H9 (cell line): ENCODE results near the gene HELQ. TPM values are rescaled to one million over a fixed set of nuclear protein-coding genes. Genes with fewer than 3 reads are reported as not detected.
A peak's percentile ranks its signal among the peaks of the same experiment; 100 is the strongest.

Source experiments
- DNase-seq: peaks from one replicate; pipeline ENCODE4 v3.0.0-alpha.2; 2017
- H2AFZ ChIP-seq: one replicate; pipeline ENCODE4 v1.6.1; 2013; ENCODE audit warnings: mild to moderate bottlenecking, low read length, control low read depth, moderate library complexity
- H2AK5ac ChIP-seq: 2 replicates; pipeline ENCODE4 v1.6.1; 2013; ENCODE audit warnings: low read length, control low read depth, mixed read lengths; ENCODE audit not compliant: insufficient read length
- H2BK120ac ChIP-seq: one replicate; pipeline ENCODE4 v1.6.1; 2013; ENCODE audit warnings: low read depth, mild to moderate bottlenecking, low read length, control low read depth, inconsistent platforms; ENCODE audit not compliant: poor library complexity, severe bottlenecking
- H2BK12ac ChIP-seq: 2 replicates; pipeline ENCODE4 v1.6.1; 2013; ENCODE audit warnings: low read length, control low read depth, mixed read lengths, low read depth; ENCODE audit not compliant: insufficient read length
- H2BK15ac ChIP-seq: 2 replicates; pipeline ENCODE4 v1.6.1; 2013; ENCODE audit warnings: low read depth, low read length, control low read depth
- H2BK20ac ChIP-seq: one replicate; pipeline ENCODE4 v1.6.1; 2013; ENCODE audit warnings: low read depth, mild to moderate bottlenecking, low read length, control low read depth, inconsistent platforms; ENCODE audit not compliant: poor library complexity, severe bottlenecking
- H2BK5ac ChIP-seq: 2 replicates; pipeline ENCODE4 v1.6.1; 2013; ENCODE audit warnings: low read length, control low read depth, mixed read lengths; ENCODE audit not compliant: insufficient read length
- H3K14ac ChIP-seq: 2 replicates; pipeline ENCODE4 v1.6.1; 2013; ENCODE audit warnings: low read length, control low read depth; ENCODE audit not compliant: insufficient read depth
- H3K18ac ChIP-seq: 2 replicates; pipeline ENCODE4 v1.6.1; 2013; ENCODE audit warnings: low read depth, mild to moderate bottlenecking, mixed read lengths, low read length, control low read depth; ENCODE audit not compliant: insufficient read length
- H3K23ac ChIP-seq: 2 replicates; pipeline ENCODE4 v1.6.1; 2013; ENCODE audit warnings: low read length, control low read depth, mixed read lengths, low read depth; ENCODE audit not compliant: insufficient read length
- H3K23me2 ChIP-seq: 2 replicates; pipeline ENCODE4 v1.6.1; 2013; ENCODE audit warnings: low read depth, mild to moderate bottlenecking, mixed read lengths, low read length, control low read depth; ENCODE audit not compliant: insufficient read length, poor library complexity, severe bottlenecking
- H3K27ac ChIP-seq: 2 replicates; pipeline ENCODE4 v1.5.1; 2013; ENCODE audit warnings: low read length, control low read depth, mixed read lengths, low read depth; ENCODE audit not compliant: insufficient read length
- H3K27me3 ChIP-seq: 2 replicates; pipeline ENCODE4 v1.6.1; 2013; ENCODE audit warnings: low read length, control low read depth, inconsistent platforms; ENCODE audit not compliant: insufficient read depth
- H3K4ac ChIP-seq: 2 replicates; pipeline ENCODE4 v1.6.1; 2013; ENCODE audit warnings: low read depth, mild to moderate bottlenecking, control low read depth, inconsistent platforms, low read length, moderate library complexity
- H3K4me1 ChIP-seq: 2 replicates; pipeline ENCODE4 v1.6.1; 2013; ENCODE audit warnings: low read length, control low read depth, inconsistent platforms; ENCODE audit not compliant: insufficient read depth
- H3K4me2 ChIP-seq: 2 replicates; pipeline ENCODE4 v1.6.1; 2013; ENCODE audit warnings: low read length, control low read depth, mixed read lengths; ENCODE audit not compliant: insufficient read length, insufficient read depth
- H3K56ac ChIP-seq: 2 replicates; pipeline ENCODE4 v1.6.1; 2013; ENCODE audit warnings: low read depth, mild to moderate bottlenecking, mixed read lengths, low read length, control low read depth; ENCODE audit not compliant: insufficient read length
- H3K79me1 ChIP-seq: 2 replicates; pipeline ENCODE4 v1.6.1; 2013; ENCODE audit warnings: low read depth, mild to moderate bottlenecking, moderate library complexity, low read length, control low read depth, inconsistent platforms; ENCODE audit not compliant: insufficient read depth, poor library complexity, severe bottlenecking
- H3K79me2 ChIP-seq: 2 replicates; pipeline ENCODE4 v1.6.1; 2013; ENCODE audit warnings: low read length, control low read depth, inconsistent platforms; ENCODE audit not compliant: insufficient read depth
- H3K9ac ChIP-seq: 2 replicates; pipeline ENCODE4 v1.6.1; 2013; ENCODE audit warnings: low read length, control low read depth, mixed read lengths; ENCODE audit not compliant: insufficient read length; ENCODE audit errors: extremely low read depth
- H3K9me3 ChIP-seq: one replicate; pipeline ENCODE4 v1.6.1; 2013; ENCODE audit warnings: low read depth, low read length, inconsistent platforms; ENCODE audit not compliant: control insufficient read depth
- H3T11ph ChIP-seq: one replicate; pipeline ENCODE4 v1.6.1; 2013; ENCODE audit warnings: mild to moderate bottlenecking, low read length, control low read depth, inconsistent platforms
- H4K20me1 ChIP-seq: one replicate; pipeline ENCODE4 v1.6.1; 2013; ENCODE audit not compliant: control insufficient read depth, insufficient read length, insufficient read depth
- H4K5ac ChIP-seq: 2 replicates; pipeline ENCODE4 v1.6.1; 2013; ENCODE audit warnings: low read depth, mild to moderate bottlenecking, mixed read lengths, low read length, control low read depth; ENCODE audit not compliant: insufficient read length
- H4K8ac ChIP-seq: replicated peaks from 2 replicates; pipeline ENCODE4 v1.6.1; 2013; ENCODE audit warnings: low read length, control low read depth, mixed read lengths, low read depth; ENCODE audit not compliant: insufficient read length
- H4K91ac ChIP-seq: 2 replicates; pipeline ENCODE4 v1.6.1; 2013; ENCODE audit warnings: low read depth, mild to moderate bottlenecking, moderate library complexity, mixed read lengths, low read length, control low read depth; ENCODE audit not compliant: insufficient read length
- H3K27ac Mint-ChIP-seq, 3 experiments: 2 replicates in 2 of 3; 3 replicates in 1 of 3; pipeline ENCODE4 v1.8.0; 2020 to 2021; ENCODE audit warnings: mixed read lengths in 3 of 3, mild to moderate bottlenecking in 1 of 3, moderate library complexity in 1 of 3
- H3K27me3 Mint-ChIP-seq: 2 replicates; pipeline ENCODE4 v1.8.0; 2021; ENCODE audit warnings: low read depth, mild to moderate bottlenecking, moderate library complexity, mixed read lengths
- H3K36me3 Mint-ChIP-seq, 3 experiments: 2 replicates in 2 of 3; 3 replicates in 1 of 3; pipeline ENCODE4 v1.8.0; 2020 to 2021; ENCODE audit warnings: low read depth in 3 of 3, mixed read lengths in 3 of 3; ENCODE audit not compliant: insufficient read depth in 1 of 3
- H3K4me1 Mint-ChIP-seq, 2 experiments: 2 replicates each; pipeline ENCODE4 v1.8.0; 2020; ENCODE audit warnings: mixed read lengths in 2 of 2
- H3K4me3 Mint-ChIP-seq, 2 experiments: 2 replicates in 1 of 2; 3 replicates in 1 of 2; pipeline ENCODE4 v1.8.0; 2020 to 2021; ENCODE audit warnings: mild to moderate bottlenecking in 2 of 2, mixed read lengths in 2 of 2, moderate library complexity in 1 of 2
- H3K9me3 Mint-ChIP-seq, 2 experiments: 2 replicates in 1 of 2; 3 replicates in 1 of 2; pipeline ENCODE4 v1.8.0; 2020; ENCODE audit warnings: mild to moderate bottlenecking in 2 of 2, mixed read lengths in 2 of 2, moderate library complexity in 1 of 2
- CTCF ChIP-seq: fragments of 200-600 bp; sonication (generic); conservative IDR thresholded peaks from 3 replicates; pipeline ENCODE4 v1.8.0; 2021; ENCODE audit warnings: antibody characterized with exemption, mild to moderate bottlenecking
- WGBS: extraction: QIAGEN DNeasy Blood & Tissue Kit; methylation state at CpG from one replicate; pipeline ENCODE4 v1.1.7; 2013; ENCODE audit warnings: missing lambda C conversion rate, low lambda C conversion rate, mixed read lengths; ENCODE audit not compliant: insufficient read length; ENCODE audit errors: extremely low coverage; 5-methylcytosine and 5-hydroxymethylcytosine counted together
- total RNA-seq: library from RNA; stranded (reverse); gene quantifications from 2 replicates; pipeline ENCODE4 v1.2.1, GENCODE V29; 2021

HELQ gene
- total RNA-seq, 1 experiment from 2014 or later = 16.2 TPM

GRCh38 chr4:83436680-83437079 lies 18.9 kb downstream of the HELQ start:
- no peak for DNase-seq
- WGBS = no CpG with 5 or more reads among the region's 4 CpGs

More at GRCh38 chr4:83436680-83437079, 18.9 kb downstream of the HELQ start:
- H3K4me2 ChIP-seq = no peak overlapping the region
- Mint-ChIP-seq H3K36me3 (peaks cover 0 to 5% (median 0%) of the 10 kb centered on the region in 3 experiments; a peak in 2 of 7 replicates), H3K4me1 (no peaks in the 10 kb centered on the region), H3K9me3 (no peaks in the 10 kb centered on the region), H3K27ac (no peak overlapping the region), H3K27me3 (no peaks in the 10 kb centered on the region), H3K4me3 (no peak overlapping the region)
- no peak overlapping the region for H3K18ac ChIP-seq
- no peak overlapping the region for H2BK20ac ChIP-seq
- no peak overlapping the region for H4K5ac ChIP-seq
- H2BK12ac ChIP-seq = no peak overlapping the region
- H3K9ac ChIP-seq = no peak overlapping the region
- H2BK120ac ChIP-seq = no peak overlapping the region
- no peak overlapping the region for H3K23ac ChIP-seq
- no peak overlapping the region for H2AK5ac ChIP-seq
- no peak overlapping the region for H2BK5ac ChIP-seq
- no peaks in the 10 kb centered on the region for H3K23me2 ChIP-seq
- no peaks in the 10 kb centered on the region for H3K79me2 ChIP-seq
- H4K20me1 ChIP-seq = no peaks in the 10 kb centered on the region
- H3K4ac ChIP-seq = no peak overlapping the region
- H2AFZ ChIP-seq = no peak overlapping the region
- 0 out of 3 replicates have a peak, but pooled peaks have one; percentile 15 for TF ChIP-seq CTCF
- H3K9me3 ChIP-seq = no peaks in the 10 kb centered on the region
- H4K91ac ChIP-seq = no peak overlapping the region
- H3K56ac ChIP-seq = no peak overlapping the region
- no peak overlapping the region for H3K27ac ChIP-seq
- no peak overlapping the region for H4K8ac ChIP-seq
- H3K79me1 ChIP-seq = no peaks in the 10 kb centered on the region
- H2BK15ac ChIP-seq = no peak overlapping the region
- no peak overlapping the region for H3T11ph ChIP-seq
- H3K27me3 ChIP-seq = no peaks in the 10 kb centered on the region
- H3K14ac ChIP-seq = no peak overlapping the region
- no peaks in the 10 kb centered on the region for H3K4me1 ChIP-seq
